ENCODE data around the gene SUN1.
A peak's percentile ranks its signal among the peaks of the same experiment; 100 is the strongest.
"Not testable (repeated sequence)": the region's sequence is repeated elsewhere in the genome, so short reads cannot be mapped to it uniquely, and the experiment has no call there.

The SUN1 gene

DNA sequence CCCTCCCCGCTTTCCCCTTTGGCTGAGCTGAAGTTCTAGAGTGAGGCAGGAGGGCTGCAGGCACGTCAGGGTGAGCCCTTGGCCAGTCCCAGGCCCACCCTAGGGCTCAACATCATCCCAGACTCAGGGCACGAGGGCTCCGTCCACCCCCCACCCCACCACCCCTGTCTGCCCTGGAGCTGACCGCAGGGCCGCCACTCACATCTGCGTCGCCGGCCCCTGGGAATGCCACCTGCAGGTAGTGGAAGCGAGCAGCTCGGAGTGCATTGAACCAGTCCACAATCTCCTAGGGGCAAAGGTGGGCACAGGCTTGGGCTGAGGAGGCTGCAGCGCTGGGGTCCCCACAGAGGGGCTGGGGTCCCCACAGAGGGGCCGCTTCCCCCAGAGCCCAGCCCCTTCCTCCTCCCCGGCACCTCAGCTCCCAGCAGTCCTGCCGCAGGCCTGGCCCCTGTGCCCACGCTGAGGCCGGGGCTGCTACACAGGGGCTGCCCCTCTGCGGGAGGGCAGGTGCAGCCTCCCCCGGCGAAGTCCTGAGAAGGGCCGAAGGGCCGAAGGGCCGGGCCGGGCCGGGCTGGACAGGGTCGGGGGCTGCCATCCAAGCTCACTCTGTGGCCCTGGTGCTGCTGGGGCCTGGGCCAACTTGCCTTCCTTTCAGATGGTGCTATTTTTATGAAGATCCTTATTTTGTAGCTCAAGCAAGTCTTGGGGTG lies 68.2 kb downstream of the SUN1 start:
- no peaks in the 10 kb centered on the region for H3K9me3 Mint-ChIP-seq (ENCODE audit: low read depth)
- H3K27me3 Mint-ChIP-seq: no peaks in the 10 kb centered on the region
- H3K4me1 Mint-ChIP-seq (ENCODE audit: low read depth): peaks cover 2% of the 10 kb centered on the region
- peaks cover 8% of the 10 kb centered on the region for H3K36me3 Mint-ChIP-seq
- no peak overlapping the region for H3K4me3 Mint-ChIP-seq
- H3K27ac Mint-ChIP-seq: no peak overlapping the region

GRCh38 chr7:901041-901387 lies 68.7 kb downstream of the SUN1 start:
- H3K27me3 Mint-ChIP-seq: no peaks in the 10 kb centered on the region
- H3K4me3 Mint-ChIP-seq: no peak overlapping the region
- peaks cover 7% of the 10 kb centered on the region for H3K36me3 Mint-ChIP-seq
- peaks cover 2% of the 10 kb centered on the region for H3K4me1 Mint-ChIP-seq (ENCODE audit: low read depth)
- no peaks in the 10 kb centered on the region for H3K9me3 Mint-ChIP-seq (ENCODE audit: low read depth)
- no peak overlapping the region for H3K27ac Mint-ChIP-seq

GRCh38 chr7:901388-902154 lies 69.3 kb downstream of the SUN1 start:
- Mint-ChIP-seq H3K27me3 (no peaks in the 10 kb centered on the region), H3K27ac (no peak overlapping the region), H3K4me1 (ENCODE audit: low read depth) (peaks cover 2% of the 10 kb centered on the region), H3K36me3 (peaks cover 3% of the 10 kb centered on the region), H3K9me3 (ENCODE audit: low read depth) (no peaks in the 10 kb centered on the region), H3K4me3 (no peak overlapping the region)

DNA sequence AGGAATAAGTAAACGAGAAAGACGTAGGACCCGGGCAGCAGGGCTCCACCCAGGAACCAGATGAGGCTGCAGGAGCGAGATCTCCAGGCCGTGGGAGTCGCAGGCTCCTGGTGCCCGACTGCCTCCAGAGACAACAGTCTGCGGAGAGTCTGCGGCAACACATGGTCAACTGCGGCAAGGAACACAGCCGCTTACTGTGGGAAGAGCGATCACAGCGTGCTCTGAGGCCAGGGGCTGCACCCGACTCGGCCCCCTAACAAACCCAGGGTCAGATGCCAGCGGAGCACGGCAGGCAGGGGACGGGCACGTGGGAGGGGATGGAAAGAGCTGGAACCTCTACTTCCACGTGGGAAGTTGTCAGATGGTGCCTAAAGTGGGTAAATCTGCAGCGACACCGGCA lies 70.7 kb downstream of the SUN1 start:
- Mint-ChIP-seq H3K27ac (no peak overlapping the region), H3K27me3 (no peaks in the 10 kb centered on the region), H3K9me3 (ENCODE audit: low read depth) (no peaks in the 10 kb centered on the region)

DNA sequence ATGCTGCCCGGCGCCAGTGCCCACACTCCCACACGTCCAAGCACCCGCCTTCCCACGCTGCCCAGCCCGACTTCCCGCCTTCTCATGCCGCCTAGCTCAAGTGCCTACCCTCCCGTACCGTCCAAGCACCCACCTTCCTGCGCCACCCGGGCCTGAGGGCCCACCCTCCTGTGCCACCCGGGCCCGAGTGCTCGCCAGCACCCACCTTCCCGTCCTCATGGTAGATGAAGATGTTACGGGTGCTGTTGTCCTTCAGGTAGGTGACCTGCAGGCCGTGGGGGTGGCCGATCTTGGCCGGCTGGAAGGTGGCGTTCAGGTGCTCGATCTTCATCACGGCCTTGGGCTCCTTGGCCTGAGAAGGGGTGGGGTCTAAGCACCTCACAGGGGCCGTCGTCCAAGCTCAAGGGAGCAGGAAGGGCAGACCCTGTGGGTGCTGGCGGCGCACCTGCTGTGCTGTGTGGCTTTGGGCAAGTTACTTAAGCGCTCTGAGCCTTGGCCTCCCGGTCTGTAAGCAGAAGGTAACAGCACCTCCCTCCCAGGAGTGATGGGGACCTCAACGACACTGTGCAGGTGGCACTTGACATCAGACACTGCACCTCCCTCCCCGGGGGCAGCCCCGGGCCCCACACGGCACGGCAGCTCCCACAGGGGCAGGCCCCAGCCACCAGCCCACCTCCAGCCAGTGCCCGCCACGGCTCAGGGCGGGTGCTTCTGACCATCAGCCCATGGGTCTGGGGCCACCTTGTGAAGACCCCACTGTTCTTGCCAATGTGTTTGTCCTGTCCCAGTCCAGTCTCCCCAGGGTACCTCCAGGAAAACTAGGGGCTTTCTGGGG lies 71.9 kb downstream of the SUN1 start:
- H3K9me3 Mint-ChIP-seq (ENCODE audit: low read depth): no peaks in the 10 kb centered on the region
- no peaks in the 10 kb centered on the region for H3K27me3 Mint-ChIP-seq
- peaks cover 3% of the 10 kb centered on the region for H3K36me3 Mint-ChIP-seq
- no peak overlapping the region for H3K27ac Mint-ChIP-seq
- no peak overlapping the region for H3K4me3 Mint-ChIP-seq
- peaks cover 2% of the 10 kb centered on the region for H3K4me1 Mint-ChIP-seq (ENCODE audit: low read depth)

More for the DNA sequence above, 70.7 kb downstream of the SUN1 start:
- no peak overlapping the region for H3K4me3 Mint-ChIP-seq
- H3K4me1 Mint-ChIP-seq (ENCODE audit: low read depth): peaks cover 2% of the 10 kb centered on the region
- peaks cover 3% of the 10 kb centered on the region for H3K36me3 Mint-ChIP-seq

DNA sequence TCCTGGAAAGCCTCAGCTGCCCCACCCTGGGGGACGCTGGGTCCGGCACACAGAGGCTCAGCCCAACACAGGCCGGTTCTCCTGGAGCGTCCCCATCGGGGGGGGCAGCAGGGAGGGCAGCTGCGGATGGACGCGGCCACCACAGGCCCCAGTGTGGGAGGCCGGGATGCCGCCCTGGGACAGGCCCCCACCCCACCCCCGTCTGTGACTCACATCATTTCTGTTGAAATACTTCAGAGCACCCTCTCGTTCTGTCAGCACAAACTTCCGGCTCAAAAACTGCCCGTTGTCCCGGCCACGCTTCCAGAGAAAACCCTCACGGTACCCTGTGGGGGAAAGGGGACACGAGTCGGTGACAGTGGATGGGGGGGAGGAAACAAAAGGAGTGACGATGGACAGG lies 72.6 kb downstream of the SUN1 start:
- no peak overlapping the region for H3K4me3 Mint-ChIP-seq
- no peaks in the 10 kb centered on the region for H3K27me3 Mint-ChIP-seq
- no peaks in the 10 kb centered on the region for H3K9me3 Mint-ChIP-seq (ENCODE audit: low read depth)
- peaks cover 3% of the 10 kb centered on the region for H3K4me1 Mint-ChIP-seq (ENCODE audit: low read depth)
- H3K27ac Mint-ChIP-seq: no peak overlapping the region
- peaks cover 3% of the 10 kb centered on the region for H3K36me3 Mint-ChIP-seq

GRCh38 chr7:906776-907157 lies 74.5 kb downstream of the SUN1 start:
- H3K27ac Mint-ChIP-seq: no peak overlapping the region
- H3K4me3 Mint-ChIP-seq: no peak overlapping the region
- no peaks in the 10 kb centered on the region for H3K27me3 Mint-ChIP-seq
- no peaks in the 10 kb centered on the region for H3K9me3 Mint-ChIP-seq (ENCODE audit: low read depth)
- peaks cover 10% of the 10 kb centered on the region for H3K4me1 Mint-ChIP-seq (ENCODE audit: low read depth)
- H3K36me3 Mint-ChIP-seq: peaks cover 3% of the 10 kb centered on the region

DNA sequence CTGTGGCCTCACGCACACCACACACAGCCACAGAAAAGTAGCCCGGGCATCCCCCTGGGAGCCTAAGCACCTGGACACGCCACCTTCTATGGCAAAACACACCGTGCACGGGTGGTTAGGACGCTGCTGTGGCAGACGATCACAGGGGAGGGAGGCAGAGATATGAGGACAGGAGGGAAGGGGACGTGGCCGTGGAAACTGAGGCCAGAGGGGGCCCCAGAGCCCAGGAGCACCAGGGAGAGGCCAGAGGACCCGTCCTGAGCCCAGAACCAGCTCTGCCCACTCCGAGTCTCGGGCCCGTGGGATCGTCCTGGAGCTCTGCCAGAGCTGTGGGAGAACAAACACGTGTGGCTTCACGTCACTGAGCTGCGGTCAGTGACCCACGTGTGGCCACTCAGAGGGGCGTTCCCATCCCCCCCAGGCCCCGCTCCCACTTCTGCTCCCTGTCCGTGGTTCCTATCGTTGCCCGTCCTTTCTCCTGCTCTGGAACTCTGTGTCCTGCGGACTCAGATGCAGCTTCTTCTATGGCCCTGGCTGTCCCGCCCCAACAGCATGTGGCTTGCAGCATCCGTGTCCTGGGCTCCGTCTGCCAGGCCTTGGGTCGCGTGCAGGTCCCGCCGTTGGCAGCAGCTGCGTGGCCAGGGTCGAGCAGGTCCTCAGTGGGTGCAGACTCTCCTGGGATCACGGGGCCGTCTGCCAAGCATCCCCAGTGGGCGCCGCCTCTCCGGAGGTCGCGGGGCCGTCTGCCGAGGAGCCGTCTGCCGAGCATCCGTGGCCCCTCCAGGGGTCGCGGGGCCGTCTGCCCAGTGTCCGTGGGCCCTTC lies 75.1 kb downstream of the SUN1 start:
- Mint-ChIP-seq H3K36me3 (peaks cover 3% of the 10 kb centered on the region), H3K9me3 (ENCODE audit: low read depth) (no peaks in the 10 kb centered on the region), H3K4me3 (no peak overlapping the region), H3K27me3 (no peaks in the 10 kb centered on the region), H3K4me1 (ENCODE audit: low read depth) (peaks cover 10% of the 10 kb centered on the region), H3K27ac (no peak overlapping the region)

DNA sequence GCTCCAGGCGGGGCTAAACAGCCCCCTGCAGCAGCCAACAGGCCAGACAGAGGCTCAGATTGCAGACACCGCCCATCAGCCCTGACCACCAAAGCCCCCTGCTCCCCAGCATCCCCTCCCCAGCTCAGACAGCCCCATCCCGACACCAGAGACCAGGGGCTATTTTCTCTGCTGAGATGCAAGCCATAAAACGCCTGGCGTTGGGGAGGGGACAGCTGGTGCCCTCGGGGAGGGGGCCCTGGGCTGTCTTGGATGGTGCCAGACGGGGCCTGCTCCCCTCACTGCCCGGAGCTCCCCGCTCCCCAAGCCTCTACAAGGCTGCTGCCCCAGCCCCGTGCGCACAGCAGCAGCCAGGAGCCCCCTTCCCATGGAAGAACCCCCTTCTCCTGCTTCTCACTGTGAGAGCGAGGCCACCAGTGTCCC lies 75.9 kb downstream of the SUN1 start:
- peaks cover 8% of the 10 kb centered on the region for H3K4me1 Mint-ChIP-seq (ENCODE audit: low read depth)
- no peaks in the 10 kb centered on the region for H3K27me3 Mint-ChIP-seq
- H3K27ac Mint-ChIP-seq: no peak overlapping the region
- no peaks in the 10 kb centered on the region for H3K36me3 Mint-ChIP-seq
- H3K4me3 Mint-ChIP-seq: no peak overlapping the region
- no peaks in the 10 kb centered on the region for H3K9me3 Mint-ChIP-seq (ENCODE audit: low read depth)

DNA sequence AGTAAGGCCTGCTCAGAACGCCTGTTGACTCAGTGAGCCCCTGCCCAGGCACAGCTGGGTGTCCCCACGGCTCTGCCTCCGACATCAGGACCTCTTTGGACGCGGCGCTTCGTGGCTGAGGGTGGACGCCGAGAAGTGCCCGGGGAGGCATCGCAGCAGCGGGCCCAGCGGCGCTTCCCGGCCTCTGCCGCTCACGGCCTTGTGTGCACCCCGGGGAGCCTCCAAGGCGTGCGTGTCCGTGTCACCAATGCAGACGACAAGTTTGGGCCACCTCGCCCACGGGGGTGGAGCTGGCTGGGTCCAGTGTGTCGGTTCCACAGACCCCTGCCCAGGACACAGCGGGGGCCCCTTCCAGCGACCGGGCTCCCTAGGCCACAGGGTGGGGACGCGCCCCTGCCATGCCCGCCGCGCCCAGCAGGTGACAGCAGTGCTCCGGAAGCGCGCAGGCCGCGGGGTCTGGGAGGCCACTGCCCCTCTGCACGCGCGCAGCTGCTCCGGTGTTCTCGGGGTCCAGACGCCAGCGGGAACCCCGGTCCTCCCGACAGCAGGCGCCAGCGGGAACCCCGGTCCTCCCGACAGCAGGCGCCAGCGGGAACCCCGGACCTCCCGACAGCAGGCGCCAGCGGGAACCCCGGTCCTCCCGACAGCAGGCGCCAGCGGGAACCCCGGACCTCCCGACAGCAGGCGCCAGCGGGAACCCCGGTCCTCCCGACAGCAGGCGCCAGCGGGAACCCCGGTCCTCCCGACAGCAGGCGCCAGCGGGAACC lies 76.5 kb downstream of the SUN1 start:
- H3K4me3 Mint-ChIP-seq; H3K27me3 Mint-ChIP-seq; H3K36me3 Mint-ChIP-seq; H3K4me1 Mint-ChIP-seq (ENCODE audit: low read depth); H3K27ac Mint-ChIP-seq; H3K9me3 Mint-ChIP-seq (ENCODE audit: low read depth): not testable (repeated sequence)

DNA sequence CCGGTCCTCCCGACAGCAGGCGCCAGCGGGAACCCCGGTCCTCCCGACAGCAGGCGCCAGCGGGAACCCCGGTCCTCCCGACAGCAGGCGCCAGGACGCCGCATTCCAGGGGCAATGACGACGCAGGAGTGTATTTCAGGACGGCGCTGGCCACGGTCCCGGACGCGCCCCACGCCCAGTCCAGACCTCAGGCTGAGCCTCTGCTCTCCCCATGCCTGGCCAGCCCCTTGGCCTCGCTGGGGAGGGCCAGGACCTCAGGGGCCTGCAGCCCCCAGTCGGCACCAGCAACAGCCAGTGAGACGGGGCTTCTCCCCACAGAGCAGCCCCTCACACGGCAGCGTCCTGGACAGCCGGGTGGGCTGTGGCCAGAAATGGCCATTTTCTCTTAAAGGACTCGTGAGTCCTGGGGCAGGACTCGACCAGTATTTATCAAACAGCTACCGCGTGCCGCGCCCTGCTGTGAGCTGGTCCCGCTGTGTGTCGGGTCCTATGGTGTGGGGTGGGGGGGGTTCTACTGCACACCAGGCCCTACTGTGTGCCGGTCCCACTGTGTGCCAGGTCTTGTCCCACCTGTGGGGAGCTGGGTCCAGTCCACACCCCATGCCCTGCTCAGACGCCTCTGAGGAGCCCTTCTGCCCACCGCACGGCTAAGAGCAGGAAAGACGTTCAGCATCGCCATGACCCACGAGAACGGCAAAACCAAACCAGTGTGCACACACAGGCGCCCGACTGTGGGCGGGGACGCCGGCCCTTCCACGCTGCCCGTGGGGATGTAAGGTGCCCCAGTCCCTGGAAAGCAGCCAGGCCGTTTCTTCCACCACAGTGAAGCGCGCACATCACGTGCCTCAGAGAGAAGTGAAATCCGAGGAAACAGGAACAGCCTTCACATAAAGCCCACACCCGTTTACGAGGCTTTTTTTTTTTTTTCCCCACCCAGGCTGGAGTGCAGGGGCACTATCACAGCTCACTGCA lies 77.4 kb downstream of the SUN1 start:
- Mint-ChIP-seq H3K36me3 (no peaks in the 10 kb centered on the region), H3K27ac (peak overlapping the region; percentile 41), H3K4me1 (ENCODE audit: low read depth) (peaks cover 8% of the 10 kb centered on the region), H3K4me3 (peak overlapping the region; percentile 78), H3K27me3 (no peaks in the 10 kb centered on the region), H3K9me3 (ENCODE audit: low read depth) (no peaks in the 10 kb centered on the region)

DNA sequence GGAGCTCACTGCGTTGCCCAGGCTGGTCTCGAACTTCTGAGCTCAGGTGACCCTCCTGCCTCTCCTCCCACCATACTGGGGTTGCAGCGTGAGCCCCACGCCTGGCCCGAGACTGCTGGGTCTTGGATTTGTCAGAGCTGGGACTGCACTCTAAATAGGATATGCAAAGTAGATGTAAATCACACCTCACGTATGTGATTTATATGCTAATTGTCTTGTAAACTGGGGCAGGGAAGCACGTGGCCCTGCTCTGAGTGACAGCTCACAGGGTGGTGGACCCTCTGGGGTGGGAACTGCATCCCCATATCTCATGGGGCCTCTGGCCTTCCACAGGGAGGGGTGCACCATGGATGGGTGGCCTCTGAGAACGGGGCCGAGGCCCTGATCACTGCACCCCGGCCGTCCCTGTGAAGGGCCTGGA lies 78.2 kb downstream of the SUN1 start:
- no peaks in the 10 kb centered on the region for H3K27me3 Mint-ChIP-seq
- H3K36me3 Mint-ChIP-seq: no peaks in the 10 kb centered on the region
- H3K27ac Mint-ChIP-seq: peak overlapping the region; percentile 77
- no peaks in the 10 kb centered on the region for H3K9me3 Mint-ChIP-seq (ENCODE audit: low read depth)
- peaks cover 8% of the 10 kb centered on the region for H3K4me1 Mint-ChIP-seq (ENCODE audit: low read depth)
- peak overlapping the region; percentile 78 for H3K4me3 Mint-ChIP-seq

DNA sequence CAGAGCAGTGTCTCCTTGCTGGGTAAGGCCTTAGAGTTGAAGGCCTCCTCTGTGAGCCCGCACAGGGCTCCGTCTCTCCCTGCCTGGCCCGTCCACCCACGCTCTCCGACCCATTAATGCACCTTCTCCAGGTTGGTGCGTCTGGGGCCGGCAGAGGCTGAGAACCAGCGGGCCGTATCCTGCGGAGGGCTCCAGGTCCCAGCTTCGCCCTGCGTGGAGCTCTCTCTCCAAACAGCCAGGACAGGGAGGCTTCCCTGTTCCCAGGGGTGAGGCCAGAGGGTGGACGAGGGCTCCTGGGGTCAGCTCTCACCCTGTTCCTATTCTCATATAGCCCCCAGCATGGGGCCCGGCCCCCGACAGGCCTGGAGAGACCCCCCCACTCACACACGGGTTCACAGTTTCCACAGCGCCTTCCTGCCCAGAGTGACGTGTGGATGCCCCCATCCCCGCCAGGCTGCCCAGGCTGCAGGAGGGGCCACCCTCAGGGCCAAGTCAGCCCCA lies 78.7 kb downstream of the SUN1 start:
- Mint-ChIP-seq H3K9me3 (ENCODE audit: low read depth) (no peaks in the 10 kb centered on the region), H3K4me3 (no peak overlapping the region), H3K27ac (no peak overlapping the region), H3K4me1 (ENCODE audit: low read depth) (peaks cover 10% of the 10 kb centered on the region), H3K36me3 (no peaks in the 10 kb centered on the region), H3K27me3 (no peaks in the 10 kb centered on the region)
